NCI-H774 (cell line): ENCODE measurements around the gene TTC1.

Experiments used
- DNase-seq: peaks from one replicate; lab custom pipeline; 2025; lab: John Stamatoyannopoulos, UW

TTC1 gene

GRCh38 chr5:160088805-160089204, 79.9 kb downstream of the TTC1 start:
- DNase-seq, result no peak

- DNase-seq, result no peak
These were observed 80.6 kb downstream of the TTC1 start for GRCh38 chr5:160089531-160089930.

GRCh38 chr5:160090059-160090458, 81.1 kb downstream of the TTC1 start:
- DNase-seq, result no peak

GRCh38 chr5:160092514-160092913, 83.6 kb downstream of the TTC1 start:
- DNase-seq, result no peak

GRCh38 chr5:160092960-160093707, 84.2 kb downstream of the TTC1 start:
- DNase-seq, result no peak

GRCh38 chr5:160096178-160096577, 87.2 kb downstream of the TTC1 start:
- DNase-seq, result no peak

GRCh38 chr5:160097991-160098390, 89.1 kb downstream of the TTC1 start:
- DNase-seq, result no peak

GRCh38 chr5:160105686-160106360, 96.9 kb downstream of the TTC1 start:
- DNase-seq, result no peak

- no peak for DNase-seq
These were observed 99.2 kb downstream of the TTC1 start for GRCh38 chr5:160108124-160108523.
